HG02884 (cell line): ENCODE measurements around the gene PAFAH1B1.
"Not testable (repeated sequence)": the region's sequence is repeated elsewhere in the genome, so short reads cannot be mapped to it uniquely, and the experiment has no call there.

Source experiments
- ATAC-seq: cut with Tn5 transposase; IDR thresholded peaks from one replicate; pipeline ENCODE4 v1.9.1; 2021; ENCODE audit warnings: mild to moderate bottlenecking, moderate library complexity; ENCODE audit not compliant: unreplicated experiment

Gene PAFAH1B1

DNA sequence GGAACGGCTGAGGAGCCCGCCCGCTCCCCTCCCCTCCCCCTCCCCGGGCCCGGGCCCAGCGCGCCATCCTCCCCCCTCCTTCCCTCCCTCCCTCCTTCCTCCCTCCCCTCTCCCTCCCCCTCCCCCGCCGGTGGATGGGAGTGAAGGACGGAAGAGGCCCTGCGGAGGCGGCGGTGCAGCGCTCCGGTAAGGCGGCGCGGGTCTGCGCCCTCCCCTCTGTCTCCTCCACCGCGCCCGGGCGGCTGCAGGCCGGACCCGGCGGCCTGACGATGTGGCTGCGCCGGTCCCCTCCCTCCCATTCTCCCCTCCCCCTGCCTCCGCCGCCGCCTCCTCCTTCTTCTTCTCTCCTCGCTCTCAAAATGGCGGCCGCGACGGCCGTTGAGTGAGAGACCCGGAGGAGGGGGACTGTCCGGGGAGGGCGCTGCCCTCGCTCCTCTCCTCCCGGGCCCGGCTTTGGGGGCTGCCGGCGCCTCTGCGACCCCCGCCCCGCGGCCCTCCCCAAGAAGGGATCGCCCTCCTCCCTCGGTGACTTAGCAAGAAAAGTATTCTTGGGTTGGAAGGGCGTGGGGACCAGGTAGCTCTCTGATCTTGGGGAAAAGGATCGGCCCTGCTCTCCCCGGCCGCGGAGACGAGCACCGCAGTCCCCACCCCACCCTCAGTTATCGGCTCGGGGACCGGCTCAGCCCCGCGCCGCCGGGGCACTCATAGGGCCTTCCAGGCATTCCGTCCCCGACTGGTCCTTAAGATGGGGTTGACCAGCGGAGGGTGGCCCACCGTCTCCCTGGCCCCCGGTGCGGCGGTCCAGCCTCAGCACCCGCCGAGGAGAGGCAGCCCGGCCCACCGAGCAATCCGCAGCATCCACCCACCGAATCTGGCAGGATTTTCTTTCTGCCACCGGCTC lies 617 bp downstream of the PAFAH1B1 start:
- peak; percentile 35 for ATAC-seq

GRCh38 chr17:2594722-2595599 lies 1.5 kb downstream of the PAFAH1B1 start:
- no peak for ATAC-seq

DNA sequence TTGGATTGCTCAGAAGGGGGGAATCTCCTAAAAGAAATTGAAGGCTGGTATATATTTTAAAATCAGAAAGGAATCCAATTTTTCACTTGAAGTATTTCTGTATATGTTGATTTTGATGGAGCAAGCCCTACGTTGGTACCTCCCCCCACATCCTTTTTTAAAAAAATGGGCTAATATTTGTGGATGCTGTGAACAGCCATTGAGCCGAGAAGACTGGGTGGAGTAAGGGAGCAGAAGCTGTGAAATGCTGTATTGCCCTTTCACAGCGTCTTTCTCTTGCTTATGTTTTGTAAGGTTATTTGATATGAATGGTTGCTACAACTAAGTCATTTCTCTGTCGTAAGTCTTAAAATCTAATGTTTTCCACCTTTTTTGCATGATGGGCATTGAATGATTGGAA lies 2.3 kb downstream of the PAFAH1B1 start:
- ATAC-seq = no peak

DNA sequence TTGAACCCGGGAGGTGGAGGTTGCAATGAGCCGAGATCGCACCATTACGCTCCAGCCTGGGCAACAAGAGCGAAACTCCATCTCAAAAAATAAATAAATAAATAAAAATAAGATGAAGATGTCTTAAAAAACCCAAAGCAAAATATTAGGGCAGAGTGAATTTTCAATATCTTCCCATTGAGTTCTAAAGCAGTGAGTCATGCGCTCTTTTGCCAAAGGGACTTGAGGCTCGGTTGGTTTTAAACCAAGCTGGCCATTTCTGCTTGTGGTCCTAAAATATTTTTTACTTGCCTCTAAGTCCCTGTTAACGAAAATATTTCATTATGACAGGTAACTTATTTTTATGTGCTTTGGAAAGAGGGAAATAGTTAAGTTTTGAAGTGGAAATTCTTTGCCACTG lies 4.7 kb downstream of the PAFAH1B1 start:
- ATAC-seq = no peak

DNA sequence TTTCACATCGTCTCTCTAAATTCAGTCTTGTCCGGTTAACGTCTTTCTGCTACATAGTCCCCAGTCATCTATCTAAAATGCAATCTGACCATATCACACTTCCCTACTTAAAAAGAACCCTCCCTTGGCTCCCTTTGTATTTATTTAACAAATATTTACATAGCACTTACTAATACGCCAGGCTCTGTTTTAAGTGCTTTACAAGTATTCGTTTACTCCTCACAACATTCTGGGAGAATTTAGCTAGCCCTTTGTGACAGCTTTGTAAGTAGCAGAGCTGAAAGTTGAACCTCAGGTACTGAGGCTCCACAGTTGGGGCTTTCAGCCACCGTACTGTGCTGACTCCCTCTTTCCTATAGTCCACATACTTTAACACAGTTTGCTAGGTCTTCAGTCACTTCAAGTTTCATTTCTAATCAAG lies 9.2 kb downstream of the PAFAH1B1 start:
- no peak for ATAC-seq

DNA sequence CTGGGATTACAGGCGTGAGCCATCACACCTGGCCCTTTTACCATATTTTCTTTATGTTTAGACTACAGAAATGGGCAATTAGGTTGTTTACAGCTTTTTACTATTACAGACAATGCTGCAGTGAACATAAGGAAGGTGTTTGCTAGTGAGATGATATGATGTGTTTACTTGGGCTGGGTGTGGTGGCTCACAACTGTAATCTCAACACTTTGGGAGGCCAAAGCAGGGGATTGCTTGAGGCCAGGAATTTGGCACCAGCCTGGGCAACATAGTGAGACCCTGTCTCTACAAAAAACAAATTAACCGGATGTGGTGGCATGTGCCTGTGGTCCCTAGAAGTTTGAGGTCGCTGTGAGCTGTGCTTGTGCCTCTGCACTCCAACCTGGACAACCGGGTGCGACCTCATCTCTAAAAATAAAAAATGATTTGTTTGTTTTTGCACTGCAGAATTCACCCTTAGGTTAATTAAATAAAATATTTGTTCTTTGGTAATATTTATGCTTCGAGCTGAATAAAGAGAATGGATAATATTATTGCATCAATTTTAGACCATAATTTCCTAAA lies 15.0 kb downstream of the PAFAH1B1 start:
- ATAC-seq = no peak

DNA sequence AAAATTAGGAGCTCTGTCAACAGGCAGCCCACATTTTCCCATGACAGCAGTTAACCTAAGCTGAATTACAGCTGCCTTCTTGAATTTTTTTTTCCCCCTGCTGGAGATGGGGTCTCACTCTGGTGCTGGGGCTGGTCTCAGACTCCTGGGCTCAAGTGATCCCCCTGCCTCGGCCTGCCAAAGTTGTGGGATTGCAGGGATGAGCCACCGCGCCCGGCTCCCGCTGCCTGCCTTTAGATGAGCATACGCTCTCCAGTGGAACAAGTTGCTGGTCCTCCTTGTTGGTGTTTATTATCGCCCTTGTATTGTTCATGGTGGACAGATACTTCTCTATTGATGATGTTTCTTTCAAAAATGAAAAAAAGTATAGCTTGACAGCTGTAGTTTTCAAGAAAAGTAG lies 15.6 kb downstream of the PAFAH1B1 start:
- ATAC-seq = no peak

DNA sequence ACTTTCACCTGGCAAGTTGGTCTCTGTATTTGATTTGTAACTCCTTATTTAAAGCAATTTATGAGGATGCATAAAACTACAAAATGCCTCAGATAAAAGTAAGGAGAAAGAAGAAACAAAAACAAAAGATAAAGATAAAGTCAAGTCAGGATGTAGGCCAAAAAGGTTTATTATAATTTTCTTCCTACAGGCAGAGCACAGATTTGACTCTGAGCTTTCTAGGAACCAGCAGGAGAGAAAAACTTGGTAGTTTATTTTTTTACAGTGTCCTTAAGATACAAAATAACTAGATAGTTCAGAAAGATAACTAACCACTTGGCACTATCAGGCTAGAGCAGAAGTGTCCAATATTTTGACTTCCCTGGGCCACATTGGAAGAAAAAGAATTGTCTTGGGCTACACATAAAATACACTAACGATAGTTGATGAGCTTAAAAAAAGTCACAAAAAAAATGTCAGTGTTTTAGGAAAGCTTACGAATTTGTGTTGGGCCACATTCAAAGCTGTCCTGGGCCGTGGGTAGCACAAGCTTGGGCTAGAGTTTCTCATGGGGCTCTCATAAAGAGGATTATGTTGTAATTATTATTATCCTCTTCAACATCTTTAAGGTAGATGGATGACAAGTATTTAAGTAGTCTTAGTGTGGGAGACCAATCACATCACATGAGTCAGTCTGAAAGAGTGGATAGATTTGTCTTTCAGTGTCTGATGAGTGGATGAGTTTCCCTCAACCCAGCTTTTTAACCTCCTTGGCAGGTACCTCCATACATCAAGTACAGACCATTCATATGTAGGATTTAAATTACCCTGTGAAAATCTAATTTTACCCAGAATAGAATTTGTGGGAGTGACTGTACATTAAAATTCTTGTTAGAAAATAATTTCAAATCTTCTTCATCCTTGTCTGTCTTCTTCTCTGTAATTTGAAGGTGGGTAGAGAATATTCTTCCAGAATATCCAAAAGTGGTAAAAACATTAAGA lies 17.0 kb downstream of the PAFAH1B1 start:
- no peak for ATAC-seq

DNA sequence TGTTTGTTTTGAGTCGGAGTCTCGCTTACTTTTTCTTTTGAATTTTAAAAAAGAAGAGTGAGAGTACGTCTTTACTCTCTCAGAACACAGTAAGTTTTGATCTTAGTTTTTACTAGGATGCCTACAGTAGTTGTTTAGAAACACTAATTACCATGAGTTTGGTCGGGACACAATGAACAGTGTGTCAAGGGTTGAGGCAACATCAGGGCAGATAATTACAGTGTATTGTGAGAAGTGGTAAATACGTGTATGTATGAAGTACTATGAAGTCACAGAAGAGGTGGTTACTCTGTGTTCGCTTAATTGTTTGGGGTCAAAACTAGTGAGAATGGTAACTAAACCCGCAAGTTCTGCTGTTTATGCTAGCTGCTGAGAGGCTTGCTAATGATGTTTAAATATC lies 18.2 kb downstream of the PAFAH1B1 start:
- ATAC-seq = no peak

GRCh38 chr17:2612630-2613029 lies 19.2 kb downstream of the PAFAH1B1 start:
- no peak for ATAC-seq

DNA sequence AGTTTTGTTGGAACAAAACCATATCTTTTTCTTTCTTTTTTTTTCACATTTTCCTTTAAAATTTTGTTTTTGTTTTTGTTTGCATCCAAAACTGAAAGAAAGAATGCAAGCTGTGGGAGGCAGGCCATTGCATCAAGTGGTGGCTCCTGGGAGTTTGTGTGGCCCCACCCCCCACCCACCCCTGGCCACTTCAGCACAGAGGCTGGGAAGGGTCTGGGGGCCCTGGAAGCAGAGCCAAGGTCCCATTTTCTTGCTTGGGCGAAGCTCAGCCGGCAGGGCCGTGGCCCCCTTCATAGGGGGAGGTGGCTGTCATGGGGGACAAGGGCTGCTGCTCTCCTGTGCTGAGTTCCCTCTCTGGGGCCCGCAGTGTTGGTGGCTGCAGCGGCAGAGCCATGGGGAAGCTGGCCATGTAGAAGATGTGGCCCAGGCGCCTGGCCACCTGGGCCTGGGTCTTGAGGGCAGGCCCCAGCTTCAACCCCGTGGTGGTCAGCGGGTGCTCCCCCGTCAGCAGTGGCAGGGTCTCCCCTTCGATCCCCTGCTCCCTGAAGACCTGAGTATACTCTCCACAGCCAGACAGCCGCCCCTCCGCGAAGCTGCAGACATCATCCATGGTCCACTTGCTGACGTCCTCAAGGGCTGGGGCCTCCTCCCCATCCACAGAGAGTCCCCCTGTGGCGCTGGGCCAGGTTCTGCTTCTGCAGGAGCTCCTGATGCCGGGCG lies 19.8 kb downstream of the PAFAH1B1 start:
- no peak for ATAC-seq

GRCh38 chr17:2615882-2616281 lies 22.4 kb downstream of the PAFAH1B1 start:
- no peak for ATAC-seq

DNA sequence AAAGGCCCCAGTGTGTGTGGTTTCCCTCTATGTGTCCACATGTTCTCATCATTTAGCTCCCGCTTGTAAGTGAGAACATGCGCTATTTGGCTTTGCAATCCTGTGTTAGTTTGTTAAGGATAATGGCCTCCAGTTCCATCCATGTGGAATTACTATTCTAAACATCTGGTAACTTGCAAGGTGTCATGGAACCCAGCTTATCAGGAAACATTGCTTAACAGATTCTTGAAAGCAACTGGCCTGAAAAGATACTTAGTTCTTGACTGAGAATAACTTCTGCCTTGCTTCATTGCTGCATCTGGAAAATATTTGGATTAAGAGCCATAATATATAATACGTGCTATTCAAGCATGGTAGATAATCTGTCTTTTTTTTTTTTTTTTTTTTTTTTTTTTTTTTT lies 27.8 kb downstream of the PAFAH1B1 start:
- no peak for ATAC-seq

GRCh38 chr17:2621951-2622405 lies 28.5 kb downstream of the PAFAH1B1 start:
- ATAC-seq = not testable (repeated sequence)

GRCh38 chr17:2622721-2623301 lies 29.4 kb downstream of the PAFAH1B1 start:
- ATAC-seq = not testable (repeated sequence)

DNA sequence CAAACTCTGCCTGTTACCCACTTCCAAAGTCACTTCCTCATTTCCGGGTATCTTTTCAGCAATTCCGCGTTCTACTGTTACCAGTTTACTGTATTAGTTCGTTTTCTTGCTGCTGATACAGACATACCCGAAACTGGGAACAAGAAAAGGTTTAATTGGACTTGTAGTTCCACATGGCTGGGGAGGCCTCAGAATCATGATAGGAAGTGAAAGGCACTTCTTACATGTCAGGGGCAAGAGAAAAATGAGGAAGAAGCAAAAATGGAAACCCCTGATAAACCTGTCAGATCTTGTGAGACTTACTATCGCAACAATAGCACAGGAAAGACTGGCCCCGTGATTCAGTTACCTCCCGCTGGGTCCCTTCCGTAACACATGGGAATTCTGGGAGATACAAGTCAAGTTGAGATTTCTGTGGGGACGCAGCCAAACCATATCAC lies 30.9 kb downstream of the PAFAH1B1 start:
- no peak for ATAC-seq

DNA sequence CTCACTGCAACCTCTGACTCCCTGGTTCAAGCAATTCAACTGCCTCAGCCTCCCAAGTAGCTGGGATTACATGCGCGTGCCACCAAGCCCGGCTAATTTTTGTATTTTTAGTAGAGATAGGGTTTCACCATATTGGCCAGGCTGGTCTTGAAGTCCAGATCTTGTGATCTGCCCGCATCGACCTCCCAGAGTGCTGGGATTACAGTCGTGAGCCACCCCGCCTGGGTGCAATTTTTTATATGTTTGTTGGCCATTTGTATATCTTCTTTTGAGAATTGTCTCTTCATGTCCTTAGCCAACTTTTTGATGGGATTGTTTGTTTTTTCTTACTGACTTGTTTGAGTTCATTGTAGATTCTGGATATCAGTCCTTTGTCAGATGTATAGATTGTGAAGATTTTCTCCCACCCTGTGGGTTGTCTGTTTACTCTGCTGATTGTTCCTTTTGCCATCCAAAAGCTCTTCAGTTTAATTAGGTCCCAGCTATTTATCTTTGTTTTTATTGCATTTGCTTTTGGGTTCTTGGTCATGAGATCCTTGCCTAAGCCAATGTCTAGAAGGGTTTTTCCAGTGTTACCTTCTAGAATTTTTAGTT lies 33.3 kb downstream of the PAFAH1B1 start:
- ATAC-seq = not testable (repeated sequence)

- ATAC-seq = not testable (repeated sequence)
These were observed 35.5 kb downstream of the PAFAH1B1 start for GRCh38 chr17:2628922-2629321.

DNA sequence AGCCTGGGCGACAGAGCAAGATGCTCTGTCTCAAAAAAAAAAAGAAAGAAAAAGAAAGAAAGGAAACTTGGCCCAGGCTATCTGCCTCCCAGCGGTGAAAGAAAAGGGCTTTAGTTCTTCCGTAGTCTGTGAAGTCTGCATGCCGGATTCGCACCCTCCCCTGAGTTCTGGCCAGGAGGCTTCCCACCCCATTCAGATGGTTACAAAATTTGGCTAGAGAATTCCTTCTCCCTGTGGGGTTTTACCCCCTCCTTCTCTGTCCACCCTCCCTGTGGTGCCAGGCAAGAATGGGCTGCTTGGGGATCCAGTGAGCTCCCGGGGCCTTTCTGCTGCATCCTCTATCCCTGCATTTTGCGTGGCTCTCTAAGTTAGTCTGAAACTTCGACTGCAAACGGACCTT lies 37.8 kb downstream of the PAFAH1B1 start:
- ATAC-seq = no peak
